AG04450 (cell line): ENCODE measurements around the gene ZNF428. TPM values are rescaled to one million over a fixed set of nuclear protein-coding genes. Genes with fewer than 3 reads are reported as not detected.

Source experiments
- CTCF ChIA-PET: fragments of 300-600, 350-600 bp; formaldehyde crosslinking; extraction: SDS; loops from one replicate; lab custom pipeline; 2022; ENCODE audit warnings: antibody characterized with exemption, inconsistent platforms; lab: Charles Lee
- POLR2A ChIA-PET: fragments of 350-600 bp; formaldehyde crosslinking; extraction: SDS; loops from one replicate; lab custom pipeline; 2021; ENCODE audit warnings: antibody characterized with exemption, inconsistent platforms; lab: Yijun Ruan, JAX
- DNase-seq: peaks from one replicate; pipeline ENCODE4 v3.0.0-alpha.2; 2011; ENCODE audit warnings: low read depth, low spot score
- H3K27ac ChIP-seq: one replicate; pipeline ENCODE4 v1.5.1; 2012; ENCODE audit warnings: low read depth, low read length, control low read depth
- H3K27me3 ChIP-seq: one replicate; pipeline ENCODE4 v1.6.0; 2012; ENCODE audit warnings: low read length; ENCODE audit not compliant: control insufficient read depth, insufficient read depth
- H3K4me3 ChIP-seq: 2 replicates; pipeline ENCODE4 v1.5.1; 2011; ENCODE audit warnings: mild to moderate bottlenecking, low read depth, low read length, control low read depth
- H3K9me3 ChIP-seq: 2 replicates; pipeline ENCODE4 v1.5.1; 2012; ENCODE audit warnings: low read length; ENCODE audit not compliant: control insufficient read depth, insufficient read depth
- CTCF ChIP-seq: IDR thresholded peaks from 2 replicates; pipeline ENCODE4 v1.5.1; 2011; ENCODE audit warnings: low read depth, low read length, control low read depth, inconsistent platforms
- polyA plus RNA-seq: library from polyadenylated mRNA; depleted of rRNA; stranded (reverse); fragments of >200 nt; gene quantifications from 2 replicates; pipeline ENCODE4 v1.2.3, GENCODE V29; 2011

ZNF428 gene
- polyA plus RNA-seq, 1 experiment = 18.7 TPM

- DNase-seq = no peak
- CTCF ChIA-PET = no interaction called here
Measured at GRCh38 chr19:43634068-43634467, 14.6 kb upstream of the ZNF428 start.

GRCh38 chr19:43633520-43633919 lies 14.1 kb upstream of the ZNF428 start:
- Histone ChIP-seq H3K4me3 (no peak overlapping the region), H3K9me3 (no peaks in the 10 kb centered on the region), H3K27me3 (peaks cover 24% of the 10 kb centered on the region), H3K27ac (no peak overlapping the region)
- CTCF ChIA-PET = no interaction called here
- no peak for TF ChIP-seq CTCF
- DNase-seq = no peak
- POLR2A ChIA-PET = no interaction called here

More at GRCh38 chr19:43634068-43634467, 14.6 kb upstream of the ZNF428 start:
- POLR2A ChIA-PET = interaction anchor here (1.4 kb wide), 1 partner anchor 35 kb away, joined by 5 read pairs; no protein-coding TSS in a partner anchor
- no peaks in the 10 kb centered on the region for H3K9me3 ChIP-seq
- no peak overlapping the region for H3K27ac ChIP-seq
- peaks cover 29% of the 10 kb centered on the region for H3K27me3 ChIP-seq
- no peak overlapping the region for H3K4me3 ChIP-seq
- no peak for TF ChIP-seq CTCF

- ChIA-PET CTCF (no interaction called here), POLR2A (no interaction called here)
- H3K4me3 ChIP-seq = no peak overlapping the region
- no peaks in the 10 kb centered on the region; the same call in 1 of the 2 replicates for H3K9me3 ChIP-seq
- TF ChIP-seq CTCF = no peak
- no peak overlapping the region for H3K27ac ChIP-seq
- DNase-seq = no peak
- peaks cover 16% of the 10 kb centered on the region for H3K27me3 ChIP-seq
Measured at GRCh38 chr19:43631491-43631890, 12.1 kb upstream of the ZNF428 start.

- no peak overlapping the region for H3K4me3 ChIP-seq
- CTCF ChIA-PET = no interaction called here
- peaks cover 5% of the 10 kb centered on the region; the same call in 1 of the 2 replicates for H3K9me3 ChIP-seq
- no peak overlapping the region for H3K27ac ChIP-seq
- no peak for DNase-seq
- peaks cover 8% of the 10 kb centered on the region for H3K27me3 ChIP-seq
- POLR2A ChIA-PET = no interaction called here
- TF ChIP-seq CTCF = no peak
Measured at GRCh38 chr19:43628646-43629326, 9.4 kb upstream of the ZNF428 start.

- TF ChIP-seq CTCF = no peak
- CTCF ChIA-PET = no interaction called here
- Histone ChIP-seq H3K9me3 (peaks cover 5% of the 10 kb centered on the region; the same call in 1 of the 2 replicates), H3K4me3 (no peak overlapping the region), H3K27ac (no peak overlapping the region), H3K27me3 (peaks cover 3% of the 10 kb centered on the region)
- POLR2A ChIA-PET = interaction anchor here (0.5 kb wide), 1 partner anchor 83 kb away, joined by 4 read pairs; no protein-coding TSS in a partner anchor
- no peak for DNase-seq
Measured at GRCh38 chr19:43626838-43627237, 7.4 kb upstream of the ZNF428 start.
